Islet of Langerhans (tissue), 1 donor: ENCODE data around the gene RASL10A.

Experiments used
- FAIRE-seq: peaks from one replicate; lab custom pipeline; 2011; peaks lifted over from hg19 to GRCh38; lab: Jason Lieb, UNC

Gene RASL10A

GRCh38 chr22:29338398-29338797 is 22.9 kb upstream of the RASL10A start:
- FAIRE-seq, result no peak

- FAIRE-seq, result no peak
Measured at GRCh38 chr22:29337631-29338284, 22.3 kb upstream of the RASL10A start.

GRCh38 chr22:29336751-29337490 is 21.4 kb upstream of the RASL10A start:
- FAIRE-seq, result no peak

GRCh38 chr22:29335656-29336055 is 20.2 kb upstream of the RASL10A start:
- FAIRE-seq, result no peak

- FAIRE-seq, result no peak
Measured at GRCh38 chr22:29334696-29335344, 19.3 kb upstream of the RASL10A start.

GRCh38 chr22:29334148-29334547 is 18.7 kb upstream of the RASL10A start:
- FAIRE-seq, result no peak

- no peak for FAIRE-seq
Measured at GRCh38 chr22:29332886-29333496, 17.5 kb upstream of the RASL10A start.

GRCh38 chr22:29331658-29332300 is 16.3 kb upstream of the RASL10A start:
- FAIRE-seq, result no peak

- no peak for FAIRE-seq
Measured at GRCh38 chr22:29331213-29331612, 15.7 kb upstream of the RASL10A start.

GRCh38 chr22:29330753-29331152 is 15.3 kb upstream of the RASL10A start:
- no peak for FAIRE-seq

- no peak for FAIRE-seq
Measured at GRCh38 chr22:29330291-29330690, 14.8 kb upstream of the RASL10A start.

GRCh38 chr22:29329581-29329980 is 14.1 kb upstream of the RASL10A start:
- FAIRE-seq, result no peak

GRCh38 chr22:29328566-29329500 is 13.3 kb upstream of the RASL10A start:
- no peak for FAIRE-seq

GRCh38 chr22:29328055-29328454 is 12.6 kb upstream of the RASL10A start:
- no peak for FAIRE-seq

GRCh38 chr22:29327089-29327764 is 11.7 kb upstream of the RASL10A start:
- no peak for FAIRE-seq

- FAIRE-seq, result no peak
Measured at GRCh38 chr22:29326481-29326880, 11.0 kb upstream of the RASL10A start.

GRCh38 chr22:29325785-29326315 is 10.4 kb upstream of the RASL10A start:
- no peak for FAIRE-seq

- no peak for FAIRE-seq
Measured at GRCh38 chr22:29325356-29325755, 9.9 kb upstream of the RASL10A start.

GRCh38 chr22:29323641-29324040 is 8.1 kb upstream of the RASL10A start:
- FAIRE-seq, result no peak

- no peak for FAIRE-seq
Measured at GRCh38 chr22:29320546-29320945, 5.0 kb upstream of the RASL10A start.

GRCh38 chr22:29319072-29319471 is 3.6 kb upstream of the RASL10A start:
- FAIRE-seq, result no peak
